ENCODE data around the gene GRK1.

DNA sequence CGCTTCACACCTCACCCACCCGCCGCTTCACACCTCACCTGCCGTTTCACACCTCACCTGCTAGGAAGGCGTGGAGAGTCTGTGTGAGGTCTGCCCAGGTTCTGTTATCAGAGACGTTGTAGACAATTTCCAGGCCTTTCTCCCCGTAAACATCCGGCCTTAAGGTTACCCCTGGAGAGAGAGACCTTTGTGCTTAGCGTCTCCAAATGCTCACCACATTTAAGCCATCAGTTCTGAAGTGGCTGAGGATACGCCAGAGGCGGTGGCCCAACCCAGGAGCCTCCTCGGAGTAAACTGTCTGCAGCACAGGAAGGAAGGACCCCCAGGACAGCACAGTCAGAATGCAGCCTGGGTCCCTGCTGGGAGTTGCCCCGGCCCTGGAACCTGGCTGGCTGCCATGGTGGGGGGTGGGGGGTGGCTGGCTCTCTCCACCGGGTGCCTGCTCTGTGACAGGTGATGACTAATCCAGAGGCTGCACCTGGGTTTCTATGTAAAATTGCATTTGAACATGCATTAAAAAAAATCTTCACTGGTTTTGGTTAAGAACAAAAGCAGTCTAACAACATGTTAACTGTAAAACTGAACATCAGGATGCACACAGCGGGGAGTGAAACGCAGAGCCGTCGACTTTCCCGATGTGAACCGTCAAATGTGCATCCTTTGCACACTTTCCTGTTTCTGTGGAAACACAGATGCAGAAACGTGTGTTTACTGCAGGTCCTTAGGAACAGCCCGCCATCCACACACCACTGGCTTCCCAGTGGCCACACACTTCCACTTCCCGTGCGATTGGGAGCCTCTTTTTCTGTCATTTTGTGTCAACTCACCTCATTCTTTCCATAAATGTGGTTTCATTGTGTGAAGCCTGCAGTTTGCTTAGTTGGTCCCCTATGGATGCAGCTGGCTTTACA is 13.5 kb upstream of the GRK1 start:
- TF ChIP-seq, protein P1, sequence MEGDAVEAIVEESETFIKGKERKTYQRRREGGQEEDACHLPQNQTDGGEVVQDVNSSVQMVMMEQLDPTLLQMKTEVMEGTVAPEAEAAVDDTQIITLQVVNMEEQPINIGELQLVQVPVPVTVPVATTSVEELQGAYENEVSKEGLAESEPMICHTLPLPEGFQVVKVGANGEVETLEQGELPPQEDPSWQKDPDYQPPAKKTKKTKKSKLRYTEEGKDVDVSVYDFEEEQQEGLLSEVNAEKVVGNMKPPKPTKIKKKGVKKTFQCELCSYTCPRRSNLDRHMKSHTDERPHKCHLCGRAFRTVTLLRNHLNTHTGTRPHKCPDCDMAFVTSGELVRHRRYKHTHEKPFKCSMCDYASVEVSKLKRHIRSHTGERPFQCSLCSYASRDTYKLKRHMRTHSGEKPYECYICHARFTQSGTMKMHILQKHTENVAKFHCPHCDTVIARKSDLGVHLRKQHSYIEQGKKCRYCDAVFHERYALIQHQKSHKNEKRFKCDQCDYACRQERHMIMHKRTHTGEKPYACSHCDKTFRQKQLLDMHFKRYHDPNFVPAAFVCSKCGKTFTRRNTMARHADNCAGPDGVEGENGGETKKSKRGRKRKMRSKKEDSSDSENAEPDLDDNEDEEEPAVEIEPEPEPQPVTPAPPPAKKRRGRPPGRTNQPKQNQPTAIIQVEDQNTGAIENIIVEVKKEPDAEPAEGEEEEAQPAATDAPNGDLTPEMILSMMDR (conservative IDR thresholded peaks at IDR 0.05): no peak
- no peak for TF ChIP-seq EZH2 (IDR thresholded peaks at IDR 0.05; ENCODE audit: low read depth)
